ENCODE measurements around the gene SPRED3.

Gene SPRED3

GRCh38 chr19:38373907-38374331, 14.6 kb upstream of the SPRED3 start:
- in situ Hi-C loops (cut with MboI; ENCODE audit: low sequenced_read_pairs, unreplicated experiment): no loop called here
- TF ChIP-seq CTCF (IDR thresholded peaks at IDR 0.05; ENCODE audit: borderline replicate concordance, control extremely low read depth, extremely low read depth, insufficient read depth, missing control alignments): no peak
- no peak for DNase-seq (ENCODE audit: low spot score)

DNA sequence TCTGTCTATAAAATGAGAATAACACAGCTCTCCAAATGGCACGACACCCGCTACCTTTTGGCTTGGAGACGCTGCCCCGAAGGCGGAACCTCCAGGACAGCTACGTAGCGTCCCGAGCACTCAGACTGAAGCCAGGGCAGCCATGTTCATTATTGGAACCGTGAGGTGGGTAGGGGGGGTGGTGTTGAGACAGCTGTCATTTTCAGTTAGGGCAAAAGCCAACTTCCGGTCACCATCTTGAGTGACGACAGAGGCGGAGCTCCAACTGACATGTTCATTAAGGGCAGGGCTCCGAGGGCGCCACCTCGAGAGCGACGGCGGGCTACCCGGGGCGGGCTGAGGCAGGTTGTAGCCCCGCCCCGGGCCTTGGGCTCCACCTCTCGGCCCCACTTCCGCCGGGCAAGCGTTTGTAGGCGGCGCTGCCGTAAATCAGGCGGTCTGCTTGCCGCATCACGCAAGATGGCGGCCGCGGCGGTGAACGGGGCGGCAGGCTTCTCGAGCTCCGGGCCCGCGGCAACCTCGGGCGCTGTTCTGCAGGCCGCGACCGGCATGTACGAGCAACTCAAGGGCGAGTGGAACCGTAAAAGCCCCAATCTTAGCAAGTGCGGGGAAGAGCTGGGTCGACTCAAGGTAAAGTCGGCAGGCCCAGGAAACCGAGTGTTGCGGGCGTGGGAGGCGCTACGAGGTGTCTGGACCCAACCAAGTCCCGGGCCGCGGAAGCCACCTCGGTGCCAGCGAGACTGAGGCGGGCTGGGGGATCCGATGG, 14.0 kb upstream of the SPRED3 start, which contains the start of gene PSMD8:
PSMD8 (plus strand) TSS at position 240 of the 766 bp plus-strand sequence; CDS start at position 271, 31 bp downstream.
- in situ Hi-C loops (cut with MboI; ENCODE audit: low sequenced_read_pairs, unreplicated experiment): no loop called here

DNA sequence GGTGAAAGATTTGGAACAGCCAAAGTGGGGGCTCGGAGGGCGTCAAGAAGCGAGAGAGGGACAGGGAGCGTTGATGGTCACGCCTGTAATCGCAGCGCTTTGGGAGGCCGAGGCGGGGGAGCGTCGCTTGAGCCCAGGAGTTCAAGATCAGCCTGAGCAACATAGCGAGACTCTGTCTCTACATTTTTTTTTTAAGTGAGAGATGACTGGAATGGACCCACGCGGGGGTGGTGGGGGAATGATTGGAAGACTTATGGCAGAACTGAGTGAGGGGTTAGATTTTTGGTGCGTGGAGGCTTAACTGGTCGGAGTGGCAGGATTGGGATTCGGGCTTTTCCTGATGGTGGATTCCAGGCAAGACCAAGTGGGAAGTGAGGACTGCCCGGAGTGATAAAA, 13.4 kb upstream of the SPRED3 start:
- no peak for TF ChIP-seq CTCF (IDR thresholded peaks at IDR 0.05; ENCODE audit: borderline replicate concordance, control extremely low read depth, extremely low read depth, insufficient read depth, missing control alignments)
- no peak for DNase-seq (ENCODE audit: low spot score)
- in situ Hi-C loops (cut with MboI; ENCODE audit: low sequenced_read_pairs, unreplicated experiment): no loop called here

More for the DNA sequence above, 14.0 kb upstream of the SPRED3 start, which contains the start of gene PSMD8:
- DNase-seq (ENCODE audit: low spot score): peak; percentile 99
- peak; percentile 9 for TF ChIP-seq CTCF (IDR thresholded peaks at IDR 0.05; ENCODE audit: borderline replicate concordance, control extremely low read depth, extremely low read depth, insufficient read depth, missing control alignments)

- in situ Hi-C loops (cut with MboI; ENCODE audit: low sequenced_read_pairs, unreplicated experiment): no loop called here
- no peak for DNase-seq (ENCODE audit: low spot score)
- no peak for TF ChIP-seq CTCF (IDR thresholded peaks at IDR 0.05; ENCODE audit: borderline replicate concordance, control extremely low read depth, extremely low read depth, insufficient read depth, missing control alignments)
These were observed 12.7 kb upstream of the SPRED3 start for GRCh38 chr19:38375748-38376147.

- no peak for DNase-seq (ENCODE audit: low spot score)
- TF ChIP-seq CTCF (IDR thresholded peaks at IDR 0.05; ENCODE audit: borderline replicate concordance, control extremely low read depth, extremely low read depth, insufficient read depth, missing control alignments): no peak
- in situ Hi-C loops (cut with MboI; ENCODE audit: low sequenced_read_pairs, unreplicated experiment): no loop called here
These were observed 11.9 kb upstream of the SPRED3 start for GRCh38 chr19:38376576-38376975.

- DNase-seq (ENCODE audit: low spot score): no peak
- in situ Hi-C loops (cut with MboI; ENCODE audit: low sequenced_read_pairs, unreplicated experiment): no loop called here
- no peak for TF ChIP-seq CTCF (IDR thresholded peaks at IDR 0.05; ENCODE audit: borderline replicate concordance, control extremely low read depth, extremely low read depth, insufficient read depth, missing control alignments)
These were observed 11.4 kb upstream of the SPRED3 start for GRCh38 chr19:38377052-38377451.
